HepG2 (cell line): ENCODE measurements around the gene FBXO5. TPM values are rescaled to one million over a fixed set of nuclear protein-coding genes. Genes with fewer than 3 reads are reported as not detected.

Source experiments
- ARNT2 ChIP-seq: sonication (generic); formaldehyde crosslinking; IDR thresholded peaks from 2 replicates; pipeline ENCODE4 v1.8.0; 2022; ENCODE audit warnings: mild to moderate bottlenecking, low read depth, missing genetic modification reagents, moderate library complexity
- BATF2 ChIP-seq: sonication (generic); formaldehyde crosslinking; IDR thresholded peaks from 2 replicates; pipeline ENCODE4 v1.8.0; 2022; ENCODE audit warnings: mild to moderate bottlenecking, missing genetic modification reagents, moderate library complexity
- CCAR2 ChIP-seq: fragments of 200-400 bp; formaldehyde crosslinking; optimal IDR thresholded peaks from 2 replicates; pipeline ENCODE3; 2018; ENCODE audit warnings: low read depth, mild to moderate bottlenecking, low read length, moderate library complexity
- CSRNP2 ChIP-seq: sonication (generic); formaldehyde crosslinking; conservative IDR thresholded peaks from 2 replicates; pipeline ENCODE4 v1.8.0; 2022; ENCODE audit warnings: low read depth, missing genetic modification reagents
- MBNL3 ChIP-seq: fragments of 250-450 bp; sonication (Bioruptor Pico); conservative IDR thresholded peaks from 2 replicates; pipeline ENCODE4 v1.8.0; 2022; ENCODE audit warnings: mild to moderate bottlenecking, inconsistent platforms
- SIX4 ChIP-seq: sonication (generic); formaldehyde crosslinking; IDR thresholded peaks from 2 replicates; pipeline ENCODE4 v1.4.0; 2020; ENCODE audit warnings: missing genetic modification reagents
- ZBTB7B ChIP-seq: sonication (generic); formaldehyde crosslinking; IDR thresholded peaks from 2 replicates; pipeline ENCODE4 v1.4.0; 2020; ENCODE audit warnings: missing genetic modification reagents
- ZFP90 ChIP-seq: sonication (generic); formaldehyde crosslinking; IDR thresholded peaks from 2 replicates; pipeline ENCODE4 v1.8.0; 2022; ENCODE audit warnings: missing genetic modification reagents, mild to moderate bottlenecking, inconsistent platforms, borderline replicate concordance
- ZNF350 ChIP-seq: sonication (generic); formaldehyde crosslinking; IDR thresholded peaks from 2 replicates; pipeline ENCODE4 v1.4.0; 2020; ENCODE audit warnings: mild to moderate bottlenecking, low read depth, missing genetic modification reagents, borderline replicate concordance
- ZNF503 ChIP-seq: sonication (generic); formaldehyde crosslinking; IDR thresholded peaks from 2 replicates; pipeline ENCODE4 v1.4.0; 2020; ENCODE audit warnings: missing genetic modification reagents
- ZNF788 ChIP-seq: sonication (generic); formaldehyde crosslinking; IDR thresholded peaks from 2 replicates; pipeline ENCODE4 v1.5.0; 2020; ENCODE audit warnings: mild to moderate bottlenecking, missing genetic modification reagents, borderline replicate concordance
- ZXDC ChIP-seq: sonication (generic); formaldehyde crosslinking; IDR thresholded peaks from 2 replicates; pipeline ENCODE4 v1.5.0; 2020; ENCODE audit warnings: mild to moderate bottlenecking, missing genetic modification reagents
- polyA plus RNA-seq, 8 experiments: library from polyadenylated mRNA; depleted of rRNA in 3 of 8; stranded (reverse) in 7 of 8; unstranded in 1 of 8; fragments of >200 nt; fragmentation: Illumina TruSeq in 4 of 8; extraction: Trizol in 4 of 8; gene quantifications; 2 replicates each; pipeline versions ENCODE4 v1.2.1 to v1.2.3, GENCODE V29; 2011 to 2016; ENCODE audit warnings: low read depth in 4 of 8, missing spikeins in 1 of 8, mixed read lengths in 1 of 8; ENCODE audit not compliant: insufficient read depth in 1 of 8
- total RNA-seq, 5 experiments: library from RNA; depleted of rRNA; stranded (reverse); fragments of >200 nt; fragmentation: Illumina TruSeq; extraction: Trizol; gene quantifications; 2 replicates each; pipeline ENCODE4 v1.2.3, GENCODE V29; 2016; ENCODE audit warnings: low read depth in 1 of 5
- TF ChIP-seq, protein P1 (sequence below): sonication (generic); formaldehyde crosslinking; conservative IDR thresholded peaks from 2 replicates; pipeline ENCODE4 v1.4.0; 2020; ENCODE audit warnings: mild to moderate bottlenecking, missing genetic modification reagents, moderate library complexity
- TF ChIP-seq, protein P2 (sequence below): sonication (generic); formaldehyde crosslinking; IDR thresholded peaks from 2 replicates; pipeline ENCODE4 v1.8.0; 2022; ENCODE audit warnings: low read depth, missing genetic modification reagents

Gene FBXO5
- total and polyA plus RNA-seq, 2 of the 13 experiments (the other 11 are each of a cell fraction or from before 2014, with no cell fraction given): 15.8 to 41.5 TPM

DNA sequence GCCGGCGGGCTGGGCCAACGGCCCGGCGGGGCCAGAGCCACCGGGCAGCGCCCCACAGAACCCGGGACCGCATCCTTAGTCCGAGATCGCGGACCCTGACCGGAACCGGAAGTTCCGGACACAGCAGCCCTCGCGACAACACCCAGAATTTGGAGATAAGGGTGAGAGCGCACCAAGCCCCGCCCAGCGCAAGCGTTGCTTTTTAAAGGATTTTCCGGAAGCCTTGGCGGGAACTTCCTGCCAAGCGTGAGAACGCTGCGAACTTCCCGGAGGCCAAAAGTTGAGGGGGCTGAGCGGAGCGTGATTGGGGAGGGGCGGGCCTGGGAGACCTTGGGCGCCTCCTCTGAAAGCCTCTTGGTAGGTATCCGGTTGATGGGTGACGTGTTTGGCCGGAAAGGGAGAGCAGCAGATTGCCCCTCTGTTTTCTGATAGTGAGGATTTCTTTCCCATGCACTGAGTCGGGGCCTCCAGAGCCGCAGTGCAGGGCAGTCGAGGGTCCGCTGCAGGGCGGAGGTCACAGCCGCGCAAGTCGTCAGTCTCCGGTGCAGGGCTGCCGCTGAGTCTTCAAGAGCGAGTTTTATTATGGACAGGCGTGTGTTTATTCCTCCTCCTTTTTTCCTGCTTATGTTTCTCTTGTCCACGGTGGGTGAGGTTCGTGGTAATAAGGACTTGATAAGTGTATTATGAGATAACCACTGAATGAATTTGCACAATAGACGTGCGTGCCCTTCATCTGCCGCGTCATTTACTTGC, 19.9 kb upstream of the FBXO5 start, which contains the start of gene MTRF1L (continued):
- TF ChIP-seq ZBTB7B (CRISPR knock-in tag): peak; percentile 54; the same call in 1 of the 2 replicates
- TF ChIP-seq SIX4 (CRISPR knock-in tag): no peak
- no peak; the same call in none of the 2 replicates for TF ChIP-seq ZXDC (CRISPR knock-in tag)
- no peak; the same call in 1 of the 2 replicates for TF ChIP-seq ZNF503
- TF ChIP-seq, protein P1, sequence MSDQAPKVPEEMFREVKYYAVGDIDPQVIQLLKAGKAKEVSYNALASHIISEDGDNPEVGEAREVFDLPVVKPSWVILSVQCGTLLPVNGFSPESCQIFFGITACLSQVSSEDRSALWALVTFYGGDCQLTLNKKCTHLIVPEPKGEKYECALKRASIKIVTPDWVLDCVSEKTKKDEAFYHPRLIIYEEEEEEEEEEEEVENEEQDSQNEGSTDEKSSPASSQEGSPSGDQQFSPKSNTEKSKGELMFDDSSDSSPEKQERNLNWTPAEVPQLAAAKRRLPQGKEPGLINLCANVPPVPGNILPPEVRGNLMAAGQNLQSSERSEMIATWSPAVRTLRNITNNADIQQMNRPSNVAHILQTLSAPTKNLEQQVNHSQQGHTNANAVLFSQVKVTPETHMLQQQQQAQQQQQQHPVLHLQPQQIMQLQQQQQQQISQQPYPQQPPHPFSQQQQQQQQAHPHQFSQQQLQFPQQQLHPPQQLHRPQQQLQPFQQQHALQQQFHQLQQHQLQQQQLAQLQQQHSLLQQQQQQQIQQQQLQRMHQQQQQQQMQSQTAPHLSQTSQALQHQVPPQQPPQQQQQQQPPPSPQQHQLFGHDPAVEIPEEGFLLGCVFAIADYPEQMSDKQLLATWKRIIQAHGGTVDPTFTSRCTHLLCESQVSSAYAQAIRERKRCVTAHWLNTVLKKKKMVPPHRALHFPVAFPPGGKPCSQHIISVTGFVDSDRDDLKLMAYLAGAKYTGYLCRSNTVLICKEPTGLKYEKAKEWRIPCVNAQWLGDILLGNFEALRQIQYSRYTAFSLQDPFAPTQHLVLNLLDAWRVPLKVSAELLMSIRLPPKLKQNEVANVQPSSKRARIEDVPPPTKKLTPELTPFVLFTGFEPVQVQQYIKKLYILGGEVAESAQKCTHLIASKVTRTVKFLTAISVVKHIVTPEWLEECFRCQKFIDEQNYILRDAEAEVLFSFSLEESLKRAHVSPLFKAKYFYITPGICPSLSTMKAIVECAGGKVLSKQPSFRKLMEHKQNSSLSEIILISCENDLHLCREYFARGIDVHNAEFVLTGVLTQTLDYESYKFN: peak; percentile 67
- TF ChIP-seq, protein P2, sequence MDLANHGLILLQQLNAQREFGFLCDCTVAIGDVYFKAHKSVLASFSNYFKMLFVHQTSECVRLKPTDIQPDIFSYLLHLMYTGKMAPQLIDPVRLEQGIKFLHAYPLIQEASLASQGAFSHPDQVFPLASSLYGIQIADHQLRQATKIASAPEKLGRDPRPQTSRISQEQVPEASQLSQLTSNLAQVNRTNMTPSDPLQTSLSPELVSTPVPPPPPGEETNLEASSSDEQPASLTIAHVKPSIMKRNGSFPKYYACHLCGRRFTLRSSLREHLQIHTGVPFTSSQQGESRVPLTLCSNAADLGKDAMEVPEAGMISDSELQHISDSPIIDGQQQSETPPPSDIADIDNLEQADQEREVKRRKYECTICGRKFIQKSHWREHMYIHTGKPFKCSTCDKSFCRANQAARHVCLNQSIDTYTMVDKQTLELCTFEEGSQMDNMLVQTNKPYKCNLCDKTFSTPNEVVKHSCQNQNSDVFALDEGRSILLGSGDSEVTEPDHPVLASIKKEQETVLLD (CRISPR knock-in tag): peak; percentile 27; the same call in 1 of the 2 replicates
- no peak for TF ChIP-seq CSRNP2 (CRISPR knock-in tag)
- TF ChIP-seq ZNF350 (CRISPR knock-in tag): peak; percentile 63; the same call in 1 of the 2 replicates
- peak; percentile 95 for TF ChIP-seq ARNT2 (CRISPR knock-in tag)
- no peak for TF ChIP-seq CCAR2
- no peak for TF ChIP-seq BATF2 (CRISPR knock-in tag)
- TF ChIP-seq ZNF788 (CRISPR knock-in tag): peak; percentile 87; the same call in 1 of the 2 replicates
- TF ChIP-seq ZFP90 (CRISPR knock-in tag): no peak
- no peak for TF ChIP-seq MBNL3
